ENCODE results near the gene ATP6V0B. TPM values are rescaled to one million over a fixed set of nuclear protein-coding genes. Genes with fewer than 3 reads are reported as not detected.

The ATP6V0B gene
- total and polyA plus RNA-seq, 10 of the 15 experiments (the other 5 are each of a cell fraction or from before 2014, with no cell fraction given): 65.3 to 250 (median 144) TPM

- H3K9ac ChIP-seq (ENCODE audit: control insufficient read depth, insufficient read depth, low read length): no peak overlapping the region
- H4K20me1 ChIP-seq (ENCODE audit: control insufficient read depth, insufficient read depth): no peaks in the 10 kb centered on the region
- H3K79me2 ChIP-seq (ENCODE audit: control insufficient read depth, insufficient read depth, low read length): no peaks in the 10 kb centered on the region
- FAIRE-seq (no peak), DNase-seq (ENCODE audit: low read depth, low spot score) (no peak), ATAC-seq (no peak)
- ChIA-PET SMC1A (ENCODE audit: uncharacterized antibody, unreplicated experiment) (interaction anchor here (0.6 kb wide), 1 partner anchor 24 kb away, joined by 3 read pairs; no protein-coding TSS in a partner anchor), RAD21 (ENCODE audit: unreplicated experiment) (interaction anchor here (1.9 kb wide), 1 partner anchor 24 kb away, joined by 5 read pairs; no protein-coding TSS in a partner anchor), CTCF (no interaction called here), POLR2A (no interaction called here)
- H3K27ac ChIP-seq (ENCODE audit: control insufficient read depth, insufficient read depth): no peak overlapping the region
- H3K9me3 ChIP-seq (replicated peaks; ENCODE audit: control insufficient read depth, insufficient read depth, low read length): no peaks in the 10 kb centered on the region
- H3K4me3 ChIP-seq: no peak overlapping the region
- H2AFZ ChIP-seq (ENCODE audit: control insufficient read depth, low read depth, low read length): no peak overlapping the region
- H3K4me1 ChIP-seq (ENCODE audit: control insufficient read depth, insufficient read depth, low read length): no peaks in the 10 kb centered on the region
- H3K4me2 ChIP-seq (ENCODE audit: control insufficient read depth, insufficient read depth): no peak overlapping the region
- no peaks in the 10 kb centered on the region; a peak in 1 of 4 replicates for H3K27me3 ChIP-seq (replicated peaks in 1 of 2; ENCODE audit: control insufficient read depth in 2 of 2, insufficient read depth in 2 of 2, low read length in 1 of 2)
- in situ Hi-C loops (cut with MboI) (no loop called here), intact Hi-C loops (cut with micrococcal nuclease; ENCODE audit: unreplicated experiment) (no loop called here)
- 63% methylated on average over 2 of the region's 2 CpGs for WGBS (ENCODE audit: insufficient coverage, insufficient replicate concordance, low lambda C conversion rate, missing lambda C conversion rate)
- no TSS peak for BruUV-seq (replicated peaks)
- no peaks in the 10 kb centered on the region for H3K36me3 ChIP-seq (ENCODE audit: control insufficient read depth in 2 of 2, insufficient read depth in 2 of 2, low read length in 1 of 2)
- TF ChIP-seq NKRF (conservative IDR thresholded peaks at IDR 0.05) (no peak), RELA (IDR thresholded peaks at IDR 0.05; ENCODE audit: borderline replicate concordance, partially characterized antibody) (no peak), HSF1 (IDR thresholded peaks at IDR 0.05; ENCODE audit: low read depth, low read length) (no peak), POLR2AphosphoS2 (IDR thresholded peaks at IDR 0.05; ENCODE audit: low read depth, low read length) (no peak), DPF2 (IDR thresholded peaks at IDR 0.05) (no peak), ZNF207 (IDR thresholded peaks at IDR 0.05; ENCODE audit: borderline replicate concordance) (no peak), RELB (IDR thresholded peaks at IDR 0.05; ENCODE audit: low read depth) (no peak), FOS (IDR thresholded peaks at IDR 0.05; ENCODE audit: borderline replicate concordance, extremely low read depth, insufficient read length) (no peak), NFYA (IDR thresholded peaks at IDR 0.05; ENCODE audit: borderline replicate concordance, low read depth, low read length) (no peak), PML (IDR thresholded peaks at IDR 0.05; ENCODE audit: low read length) (no peak), ELK1 (IDR thresholded peaks at IDR 0.05; ENCODE audit: low read depth, low read length) (no peak), BRCA1 (IDR thresholded peaks at IDR 0.05; ENCODE audit: low read depth, low read length) (no peak), NFIC (IDR thresholded peaks at IDR 0.05; ENCODE audit: low read depth, low read length) (no peak), CBX3 (IDR thresholded peaks at IDR 0.05; ENCODE audit: borderline replicate concordance, low read depth) (no peak), SPI1 (IDR thresholded peaks at IDR 0.05; ENCODE audit: borderline replicate concordance, insufficient read depth, low read depth, low read length) (no peak), ETV6 (conservative IDR thresholded peaks at IDR 0.05 in 1 of 2, IDR thresholded peaks at IDR 0.05 in 1 of 2; ENCODE audit: borderline replicate concordance in 1 of 2, low read depth in 1 of 2) (no peak)
- TF ChIP-seq, protein P1, sequence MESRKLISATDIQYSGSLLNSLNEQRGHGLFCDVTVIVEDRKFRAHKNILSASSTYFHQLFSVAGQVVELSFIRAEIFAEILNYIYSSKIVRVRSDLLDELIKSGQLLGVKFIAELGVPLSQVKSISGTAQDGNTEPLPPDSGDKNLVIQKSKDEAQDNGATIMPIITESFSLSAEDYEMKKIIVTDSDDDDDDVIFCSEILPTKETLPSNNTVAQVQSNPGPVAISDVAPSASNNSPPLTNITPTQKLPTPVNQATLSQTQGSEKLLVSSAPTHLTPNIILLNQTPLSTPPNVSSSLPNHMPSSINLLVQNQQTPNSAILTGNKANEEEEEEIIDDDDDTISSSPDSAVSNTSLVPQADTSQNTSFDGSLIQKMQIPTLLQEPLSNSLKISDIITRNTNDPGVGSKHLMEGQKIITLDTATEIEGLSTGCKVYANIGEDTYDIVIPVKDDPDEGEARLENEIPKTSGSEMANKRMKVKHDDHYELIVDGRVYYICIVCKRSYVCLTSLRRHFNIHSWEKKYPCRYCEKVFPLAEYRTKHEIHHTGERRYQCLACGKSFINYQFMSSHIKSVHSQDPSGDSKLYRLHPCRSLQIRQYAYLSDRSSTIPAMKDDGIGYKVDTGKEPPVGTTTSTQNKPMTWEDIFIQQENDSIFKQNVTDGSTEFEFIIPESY (IDR thresholded peaks at IDR 0.05): no peak
These were observed 37.6 kb downstream of the ATP6V0B start for GRCh38 chr1:44012404-44012803.

Data from GM12878 (cell line).